Uterus (tissue), 4 donors: ENCODE results near the gene BCOR. TPM values are rescaled to one million over a fixed set of nuclear protein-coding genes. Genes with fewer than 3 reads are reported as not detected.

ENCODE experiments used
- DNase-seq, 2 donors: peaks; one replicate each; pipeline ENCODE4 v3.0.0-alpha.2; 2019 to 2020
- H3K27ac ChIP-seq, 2 donors: fragments of 200-600 bp; sonication (generic); 1 replicate in 1 of 2; 2 replicates in 1 of 2; pipeline ENCODE4 v1.5.1; 2016 to 2018
- H3K27me3 ChIP-seq, 2 donors: fragments of 200-600 bp; sonication (generic); one replicate each; pipeline ENCODE4 v1.5.1; 2018 to 2019; ENCODE audit warnings: control low read depth in 1 of 2
- H3K36me3 ChIP-seq, 2 donors: fragments of 200-600 bp; sonication (generic); one replicate each; pipeline ENCODE4 v1.5.1; 2019; ENCODE audit warnings: control low read depth in 1 of 2
- H3K4me1 ChIP-seq, 2 donors: fragments of 200-600 bp; sonication (generic); one replicate each; pipeline ENCODE4 v1.5.1; 2018 to 2019; ENCODE audit warnings: control low read depth in 1 of 2
- H3K4me3 ChIP-seq, 2 donors: fragments of 200-600 bp; sonication (generic); 1 replicate in 1 of 2; 2 replicates in 1 of 2; pipeline ENCODE4 v1.5.1; 2018 to 2019; ENCODE audit warnings: mild to moderate bottlenecking in 1 of 2
- H3K9me3 ChIP-seq, 2 donors: fragments of 200-600 bp; sonication (generic); one replicate each; pipeline ENCODE4 v1.5.1; 2019; ENCODE audit warnings: control low read depth in 1 of 2
- POLR2A ChIP-seq, 2 donors: fragments of 450-650 bp; IDR thresholded peaks; one replicate each; pipeline ENCODE4 v1.6.1; 2016; ENCODE audit warnings: antibody characterized with exemption in 2 of 2, mild to moderate bottlenecking in 1 of 2, moderate library complexity in 1 of 2
- intact Hi-C: fragments of 100-400 bp; cut with DNase I; formaldehyde crosslinking; loops from one replicate; pipeline ENCODE4 v1.15.1; 2023; ENCODE audit warnings: low total_unique reads
- total RNA-seq, 4 donors: library from RNA; depleted of rRNA in 3 of 4; stranded (reverse); fragments of >200 nt in 3 of 4; gene quantifications; one replicate each; pipeline versions ENCODE4 v1.1.0 to v1.2.4, GENCODE V29; 2014 to 2023
- TF ChIP-seq, protein P1 (sequence below), 4 experiments: fragments of 200-600 bp in 2 of 4; fragments of 450-650 bp in 2 of 4; sonication (generic) in 2 of 4; IDR thresholded peaks; one replicate each; pipeline ENCODE4 v1.5.1; 2016 to 2019; ENCODE audit warnings: antibody characterized with exemption in 4 of 4, mild to moderate bottlenecking in 2 of 4, moderate library complexity in 1 of 4
- donor health status: DM: yes; HTN: yes; CAD: no.

Gene BCOR
- total RNA-seq, 4 donors from 2014 or later = 10.0 to 42.4 (median 26.4) TPM

- intact Hi-C loops = no loop called here
- TF ChIP-seq, protein P1, sequence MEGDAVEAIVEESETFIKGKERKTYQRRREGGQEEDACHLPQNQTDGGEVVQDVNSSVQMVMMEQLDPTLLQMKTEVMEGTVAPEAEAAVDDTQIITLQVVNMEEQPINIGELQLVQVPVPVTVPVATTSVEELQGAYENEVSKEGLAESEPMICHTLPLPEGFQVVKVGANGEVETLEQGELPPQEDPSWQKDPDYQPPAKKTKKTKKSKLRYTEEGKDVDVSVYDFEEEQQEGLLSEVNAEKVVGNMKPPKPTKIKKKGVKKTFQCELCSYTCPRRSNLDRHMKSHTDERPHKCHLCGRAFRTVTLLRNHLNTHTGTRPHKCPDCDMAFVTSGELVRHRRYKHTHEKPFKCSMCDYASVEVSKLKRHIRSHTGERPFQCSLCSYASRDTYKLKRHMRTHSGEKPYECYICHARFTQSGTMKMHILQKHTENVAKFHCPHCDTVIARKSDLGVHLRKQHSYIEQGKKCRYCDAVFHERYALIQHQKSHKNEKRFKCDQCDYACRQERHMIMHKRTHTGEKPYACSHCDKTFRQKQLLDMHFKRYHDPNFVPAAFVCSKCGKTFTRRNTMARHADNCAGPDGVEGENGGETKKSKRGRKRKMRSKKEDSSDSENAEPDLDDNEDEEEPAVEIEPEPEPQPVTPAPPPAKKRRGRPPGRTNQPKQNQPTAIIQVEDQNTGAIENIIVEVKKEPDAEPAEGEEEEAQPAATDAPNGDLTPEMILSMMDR (IDR thresholded peaks at IDR 0.05) = no peak
- no peak for TF ChIP-seq POLR2A (IDR thresholded peaks at IDR 0.05)
- Histone ChIP-seq H3K4me1 (no peaks in the 10 kb centered on the region), H3K4me3 (no peak overlapping the region), H3K27ac (no peak overlapping the region), H3K36me3 (no peaks in the 10 kb centered on the region), H3K9me3 (no peaks in the 10 kb centered on the region), H3K27me3 (no peaks in the 10 kb centered on the region)
- DNase-seq = no peak
Measured at GRCh38 chrX:40040686-40041461, 56.9 kb downstream of the BCOR start.

DNA sequence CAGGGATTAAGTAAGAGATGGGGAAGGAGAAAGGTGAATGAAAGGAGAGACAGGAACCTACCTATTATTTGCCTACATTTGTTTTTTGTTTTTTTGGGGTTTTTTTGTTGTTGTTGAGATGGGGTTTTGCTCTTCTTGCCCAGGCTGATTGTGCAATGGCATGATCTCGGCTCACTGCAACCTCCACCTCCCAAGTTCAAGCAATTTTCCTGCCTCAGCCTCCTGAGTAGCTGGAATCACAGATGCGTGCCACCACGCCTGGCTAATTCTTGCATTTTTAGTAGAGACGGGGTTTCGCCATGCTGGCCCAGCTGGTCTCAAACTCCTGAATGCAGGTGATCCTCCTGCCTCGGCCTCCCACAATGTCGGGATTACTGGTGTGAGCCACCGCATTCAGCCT lies 57.9 kb downstream of the BCOR start:
- Histone ChIP-seq H3K4me1 (no peaks in the 10 kb centered on the region), H3K27ac (no peak overlapping the region), H3K36me3 (no peaks in the 10 kb centered on the region), H3K4me3 (no peak overlapping the region), H3K9me3 (no peaks in the 10 kb centered on the region), H3K27me3 (no peaks in the 10 kb centered on the region)
- intact Hi-C loops = no loop called here
- no peak for DNase-seq
- TF ChIP-seq, protein P1 (IDR thresholded peaks at IDR 0.05) = no peak
- TF ChIP-seq POLR2A (IDR thresholded peaks at IDR 0.05) = no peak

GRCh38 chrX:40037367-40037766 lies 60.4 kb downstream of the BCOR start:
- H3K9me3 ChIP-seq = no peaks in the 10 kb centered on the region
- intact Hi-C loops = no loop called here
- no peaks in the 10 kb centered on the region for H3K27me3 ChIP-seq
- no peaks in the 10 kb centered on the region for H3K36me3 ChIP-seq
- TF ChIP-seq, protein P1 (IDR thresholded peaks at IDR 0.05) = no peak
- TF ChIP-seq POLR2A (IDR thresholded peaks at IDR 0.05) = no peak
- no peak overlapping the region for H3K4me3 ChIP-seq
- no peaks in the 10 kb centered on the region for H3K4me1 ChIP-seq
- H3K27ac ChIP-seq = no peak overlapping the region
- no peak for DNase-seq

GRCh38 chrX:40035726-40036125 lies 62.0 kb downstream of the BCOR start:
- no peak for DNase-seq
- intact Hi-C loops = no loop called here
- Histone ChIP-seq H3K4me1 (no peaks in the 10 kb centered on the region), H3K36me3 (no peaks in the 10 kb centered on the region), H3K9me3 (no peaks in the 10 kb centered on the region), H3K27me3 (no peaks in the 10 kb centered on the region), H3K4me3 (no peak overlapping the region), H3K27ac (no peak overlapping the region)
- TF ChIP-seq POLR2A (IDR thresholded peaks at IDR 0.05) = no peak
- TF ChIP-seq, protein P1 (IDR thresholded peaks at IDR 0.05) = no peak

DNA sequence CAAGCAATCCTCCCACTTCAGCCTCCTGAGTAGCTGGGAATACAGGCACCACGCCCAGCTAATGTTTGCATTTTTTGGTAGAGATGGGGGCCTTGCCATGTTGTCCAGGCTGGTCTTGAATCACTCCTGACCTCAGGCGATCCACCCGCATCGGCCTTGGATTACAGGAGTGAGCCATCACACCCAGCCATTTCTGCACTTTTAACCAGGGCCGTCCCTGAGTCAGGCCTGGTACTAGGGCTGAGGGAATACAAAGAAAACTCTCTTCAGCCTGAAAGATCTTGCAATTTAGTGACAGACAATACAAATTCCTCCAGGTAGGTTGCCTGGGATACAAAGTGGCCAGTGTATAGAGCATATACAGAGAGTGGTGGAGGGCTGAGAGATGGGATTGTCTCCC lies 65.8 kb downstream of the BCOR start:
- DNase-seq = no peak
- H3K36me3 ChIP-seq = no peaks in the 10 kb centered on the region
- H3K4me3 ChIP-seq = no peak overlapping the region
- no peaks in the 10 kb centered on the region for H3K4me1 ChIP-seq
- no peak overlapping the region for H3K27ac ChIP-seq
- H3K27me3 ChIP-seq = no peaks in the 10 kb centered on the region
- intact Hi-C loops = no loop called here
- TF ChIP-seq, protein P1 (IDR thresholded peaks at IDR 0.05) = no peak
- no peak for TF ChIP-seq POLR2A (IDR thresholded peaks at IDR 0.05)
- no peaks in the 10 kb centered on the region for H3K9me3 ChIP-seq
